COLO668 (cell line): ENCODE measurements around the gene B4GALNT2.
"Not testable (repeated sequence)": the region's sequence is repeated elsewhere in the genome, so short reads cannot be mapped to it uniquely, and the experiment has no call there.

Source experiments
- DNase-seq: peaks from one replicate; lab custom pipeline; 2025; ENCODE audit not compliant: unreplicated experiment; lab: John Stamatoyannopoulos, UW

The B4GALNT2 gene

DNA sequence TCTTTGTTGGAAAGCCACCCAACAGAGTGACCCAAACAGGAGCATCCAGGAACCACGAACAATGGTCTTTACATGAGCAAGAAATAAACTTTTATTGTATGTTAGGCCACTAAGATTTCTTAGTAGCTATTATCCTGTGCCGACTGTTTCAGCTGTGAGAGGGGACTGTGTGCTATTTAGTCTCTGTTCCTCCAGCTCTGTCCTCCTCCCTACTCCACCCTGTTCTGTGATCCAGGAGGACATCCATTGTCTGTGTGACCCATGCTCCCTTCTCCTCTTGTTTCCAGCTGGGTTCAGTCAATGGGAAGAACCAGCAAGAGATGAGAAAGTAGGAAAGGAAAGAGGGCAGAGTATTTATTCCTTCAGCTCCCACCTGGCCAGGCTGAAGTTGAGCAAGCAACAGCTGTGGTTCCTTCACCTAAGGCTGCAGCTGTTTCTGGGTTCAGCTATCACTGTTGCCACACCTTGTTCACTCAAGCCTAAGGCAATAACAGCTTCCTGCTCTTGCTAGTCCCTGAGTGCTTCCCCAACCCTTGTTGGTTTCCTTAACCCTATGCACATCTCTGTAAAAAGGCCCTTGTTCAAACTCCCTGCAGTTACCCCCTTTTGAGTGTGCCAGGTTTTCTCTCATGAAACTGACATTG is 14.9 kb upstream of the B4GALNT2 start:
- DNase-seq: no peak

DNA sequence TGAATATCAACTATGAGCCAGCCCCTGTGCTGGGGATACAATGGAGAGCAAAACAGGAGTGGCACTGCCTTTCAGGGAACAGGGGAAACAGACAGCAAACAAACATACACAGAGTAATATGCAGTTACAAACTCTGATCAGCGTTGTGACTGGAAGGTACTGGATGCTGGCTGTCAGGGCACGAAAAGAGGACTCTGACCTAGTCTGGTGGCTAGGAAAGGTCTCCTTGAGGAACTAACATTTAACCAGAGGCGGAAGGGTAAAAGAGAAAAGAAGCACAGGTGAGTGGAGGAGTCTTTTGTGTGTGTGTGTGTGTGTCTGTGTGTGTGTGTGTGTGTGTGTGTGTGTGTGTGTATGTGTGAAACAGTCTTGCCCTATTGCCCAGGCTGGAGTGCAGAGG is 12.4 kb upstream of the B4GALNT2 start:
- DNase-seq: no peak

DNA sequence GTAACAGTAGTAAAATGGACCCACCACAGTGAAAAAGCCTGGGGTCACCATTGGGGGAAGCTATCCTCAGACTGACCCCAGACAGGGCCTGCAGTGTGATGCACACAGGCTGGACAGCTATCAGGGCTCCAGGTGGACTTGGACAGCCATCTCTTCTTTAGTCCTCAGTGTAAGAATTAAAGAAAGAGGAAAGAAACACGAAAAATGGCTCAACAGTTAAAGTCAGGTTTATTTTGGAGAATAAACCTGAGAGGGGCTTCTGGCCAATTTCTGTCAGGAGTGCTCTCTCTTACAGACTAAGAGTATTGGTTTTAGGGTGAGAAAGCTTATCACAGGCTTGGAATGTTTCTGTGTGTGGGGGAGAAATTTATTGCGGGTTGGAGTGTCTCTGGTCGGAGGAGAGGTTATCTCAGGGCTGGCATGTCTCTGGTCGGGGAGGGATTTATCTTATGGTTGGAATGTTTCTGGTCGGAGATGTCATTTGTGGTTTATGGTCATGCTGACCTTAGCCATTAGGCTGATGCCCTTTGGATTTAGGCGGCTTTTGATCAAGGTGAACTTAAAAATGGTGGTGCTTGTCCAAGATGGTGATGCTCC is 10.8 kb upstream of the B4GALNT2 start:
- DNase-seq: no peak

GRCh38 chr17:49122566-49122965 is 10.0 kb upstream of the B4GALNT2 start:
- DNase-seq: no peak

DNA sequence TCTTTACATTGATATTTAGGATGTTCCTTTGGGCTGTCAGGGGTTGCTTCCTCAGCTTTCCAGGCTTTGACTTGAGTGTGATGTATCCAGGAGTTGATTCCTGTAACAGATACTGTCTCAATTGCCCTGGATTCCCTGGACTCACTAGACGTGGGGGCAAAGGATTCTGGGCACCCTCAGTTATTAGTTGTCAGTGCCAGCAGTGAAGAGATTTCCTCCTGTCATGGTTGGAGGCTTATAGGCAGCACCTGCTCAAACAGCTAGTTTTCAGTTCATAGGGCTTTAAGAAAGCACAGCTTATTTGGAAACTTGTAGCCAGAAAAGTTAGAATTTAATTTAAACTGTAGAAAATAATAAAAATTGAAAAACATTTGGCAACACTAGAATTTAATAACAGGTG is 9.5 kb upstream of the B4GALNT2 start:
- no peak for DNase-seq

DNA sequence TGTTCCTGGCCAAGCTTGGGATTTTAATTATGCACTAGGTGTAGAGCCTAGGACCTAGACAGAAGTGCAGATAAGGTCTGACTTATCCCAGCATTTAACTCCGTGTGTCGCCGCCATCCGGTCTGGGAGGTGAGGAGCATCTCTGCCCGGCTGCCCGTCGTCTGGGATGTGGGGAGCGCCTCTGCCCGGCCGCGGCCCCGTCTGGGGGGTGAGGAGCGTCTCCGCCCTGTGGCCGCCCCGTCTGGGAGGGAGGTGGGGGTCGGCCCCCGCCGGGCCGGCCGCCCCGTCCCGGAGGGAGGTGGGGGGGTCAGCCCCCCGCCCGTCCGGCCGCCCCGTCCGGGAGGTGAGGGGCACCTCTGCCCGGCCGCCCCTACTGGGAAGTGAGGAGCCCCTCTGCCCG is 7.1 kb upstream of the B4GALNT2 start:
- DNase-seq: no peak

DNA sequence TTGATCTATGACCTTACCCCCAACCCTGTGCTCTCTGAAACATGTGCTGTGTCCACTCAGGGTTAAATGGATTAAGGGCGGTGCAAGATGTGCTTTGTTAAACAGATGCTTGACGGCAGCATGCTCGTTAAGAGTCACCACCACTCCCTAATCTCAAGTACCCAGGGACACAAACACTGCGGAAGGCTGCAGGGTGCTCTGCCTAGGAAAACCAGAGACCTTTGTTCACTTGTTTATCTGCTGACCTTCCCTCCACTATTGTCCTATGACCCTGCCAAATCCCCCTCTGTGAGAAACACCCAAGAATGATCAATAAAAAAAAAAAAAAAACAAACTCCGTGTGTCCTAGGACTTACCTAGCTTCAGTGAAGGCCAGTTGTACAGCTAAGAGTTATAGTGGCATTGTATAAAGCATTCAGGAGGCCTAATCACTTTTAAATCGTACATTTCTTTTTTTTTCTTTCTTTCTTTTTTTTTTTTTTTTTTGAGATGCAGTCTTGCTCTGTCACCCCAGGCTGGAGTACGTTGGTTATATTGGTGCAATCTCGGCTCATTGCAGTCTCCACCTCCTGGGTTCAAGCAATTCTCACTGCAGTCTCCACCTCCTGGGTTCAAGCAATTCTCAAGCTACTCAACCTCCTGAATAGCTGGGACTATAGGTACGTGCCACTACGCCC is 6.2 kb upstream of the B4GALNT2 start:
- DNase-seq: not testable (repeated sequence)

DNA sequence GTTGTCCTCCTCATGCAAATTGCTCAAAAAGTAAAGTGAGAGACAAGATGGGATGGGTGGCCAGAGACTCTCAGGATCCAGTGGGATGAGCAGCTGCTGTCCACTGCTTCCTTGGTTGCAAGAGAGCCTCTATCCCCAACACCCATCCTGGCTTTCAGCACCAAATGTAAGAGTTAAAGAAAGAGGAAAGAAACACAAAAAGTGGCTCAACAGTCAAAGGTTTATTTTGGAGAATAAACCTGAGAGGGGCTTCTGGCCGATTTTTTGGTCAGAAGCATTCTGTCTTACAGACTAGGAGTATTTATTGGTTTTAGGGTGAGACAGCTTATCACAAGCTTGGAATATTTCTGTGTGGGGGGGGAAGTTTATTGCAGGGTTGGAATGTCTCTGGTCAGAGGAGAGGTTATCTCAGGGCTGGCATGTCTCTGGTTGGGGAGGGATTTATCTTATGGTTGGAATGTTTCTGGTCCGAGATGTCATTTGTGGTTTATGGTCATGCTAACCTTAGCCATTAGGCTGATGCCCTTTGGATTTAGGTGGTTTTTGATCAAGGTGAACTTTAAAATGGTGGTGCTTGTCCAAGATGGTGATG is 3.1 kb upstream of the B4GALNT2 start:
- not testable (repeated sequence) for DNase-seq

GRCh38 chr17:49130891-49131290 is 1.7 kb upstream of the B4GALNT2 start:
- no peak for DNase-seq

DNA sequence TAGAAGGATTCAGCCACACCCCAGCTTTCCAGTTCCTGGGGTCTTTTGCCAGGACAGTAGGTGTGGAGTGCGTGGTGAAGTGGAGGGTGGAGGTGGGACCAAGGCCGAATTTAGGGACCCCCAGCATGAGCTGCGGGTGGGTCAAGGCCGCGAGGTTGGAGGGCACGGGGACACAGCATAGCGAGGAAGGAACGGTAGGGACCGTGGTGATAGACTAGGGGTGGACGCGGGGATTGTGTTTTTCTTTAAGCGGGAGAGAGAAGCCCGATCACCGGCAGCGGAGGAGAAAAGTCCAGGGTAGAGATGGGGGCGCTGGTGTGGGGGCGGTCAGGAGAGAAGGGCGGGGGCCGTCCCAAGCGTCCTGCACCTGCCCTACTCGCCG is 261 bp upstream of the B4GALNT2 start:
- DNase-seq: no peak

- no peak for DNase-seq
Measured at GRCh38 chr17:49136335-49136734, 3.8 kb downstream of the B4GALNT2 start.

- DNase-seq: not testable (repeated sequence)
Measured at GRCh38 chr17:49145654-49146053, 13.1 kb downstream of the B4GALNT2 start.

DNA sequence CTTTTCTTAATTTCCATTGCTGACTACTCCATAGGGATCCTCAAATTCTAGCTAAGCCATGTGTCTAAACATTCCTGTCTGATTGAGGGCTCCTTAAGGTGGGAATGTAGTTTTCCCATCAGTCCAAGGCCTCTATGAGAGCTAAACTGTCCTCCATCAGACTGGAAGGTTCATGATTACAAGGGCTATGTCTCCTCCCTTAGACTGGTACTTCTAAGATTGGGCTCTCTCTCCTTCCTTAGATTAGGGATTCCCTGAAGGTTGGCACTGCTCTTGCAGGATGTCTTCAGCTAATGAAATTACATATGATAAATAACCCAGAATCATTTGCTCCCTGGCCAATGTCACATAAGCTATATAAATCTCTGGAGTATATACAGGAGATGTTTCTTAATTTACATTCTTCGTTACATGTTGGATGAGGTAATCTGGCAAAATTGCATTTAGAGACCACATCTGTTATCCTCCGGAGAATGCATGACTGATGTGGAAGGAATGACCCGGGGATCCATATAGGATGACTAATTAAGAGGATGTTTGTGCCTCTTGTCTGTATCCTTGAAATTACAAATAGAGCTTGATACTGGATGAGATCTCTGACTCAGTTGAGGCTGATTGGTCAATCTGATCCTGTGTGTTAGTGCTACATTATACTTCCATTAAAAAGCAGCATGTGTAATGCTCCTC is 14.2 kb downstream of the B4GALNT2 start:
- DNase-seq: no peak

DNA sequence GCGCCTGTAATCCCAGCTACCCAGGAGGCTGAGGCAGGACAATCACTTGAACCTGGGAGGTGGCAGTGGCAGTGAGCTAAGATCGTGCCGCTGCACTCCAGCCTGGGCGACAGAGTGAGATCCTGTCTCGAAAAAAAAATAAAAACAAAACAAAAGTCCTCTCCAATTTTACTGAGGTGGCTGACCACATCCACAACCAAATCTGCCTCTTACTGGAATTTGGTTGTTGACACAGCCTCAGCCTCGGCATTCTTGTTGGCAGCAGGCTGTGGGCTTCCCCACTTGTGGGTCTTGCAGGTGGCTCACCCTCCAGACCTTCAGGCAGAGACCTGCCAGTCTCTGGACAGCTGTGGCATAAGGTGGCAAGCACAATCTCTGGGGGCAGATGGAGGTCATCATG is 15.6 kb downstream of the B4GALNT2 start:
- DNase-seq: no peak

- no peak for DNase-seq
Measured at GRCh38 chr17:49151996-49152395, 19.4 kb downstream of the B4GALNT2 start.

- DNase-seq: no peak
Measured at GRCh38 chr17:49156256-49156655, 23.7 kb downstream of the B4GALNT2 start.

DNA sequence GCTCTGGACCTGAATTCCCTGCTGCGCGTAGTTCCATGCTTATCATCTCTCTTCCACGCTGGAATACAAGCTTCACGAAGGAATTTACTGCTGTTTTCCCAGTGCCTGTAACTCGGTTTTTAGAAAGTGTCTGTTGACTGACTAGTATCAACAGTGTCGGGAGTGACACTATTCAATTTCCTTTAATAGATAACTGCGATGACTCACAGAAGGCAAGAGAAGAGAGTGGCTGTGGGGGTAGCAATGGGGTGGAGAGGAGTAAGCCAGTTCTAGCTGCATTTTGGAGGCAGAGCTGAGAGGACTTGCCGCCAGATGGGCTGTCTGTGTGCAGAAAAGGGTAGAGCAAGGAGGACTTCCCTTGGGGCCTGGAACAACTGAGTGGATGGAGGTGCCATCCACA is 25.2 kb downstream of the B4GALNT2 start:
- peak; percentile 2 for DNase-seq

GRCh38 chr17:49162866-49163265 is 30.3 kb downstream of the B4GALNT2 start:
- DNase-seq: no peak

DNA sequence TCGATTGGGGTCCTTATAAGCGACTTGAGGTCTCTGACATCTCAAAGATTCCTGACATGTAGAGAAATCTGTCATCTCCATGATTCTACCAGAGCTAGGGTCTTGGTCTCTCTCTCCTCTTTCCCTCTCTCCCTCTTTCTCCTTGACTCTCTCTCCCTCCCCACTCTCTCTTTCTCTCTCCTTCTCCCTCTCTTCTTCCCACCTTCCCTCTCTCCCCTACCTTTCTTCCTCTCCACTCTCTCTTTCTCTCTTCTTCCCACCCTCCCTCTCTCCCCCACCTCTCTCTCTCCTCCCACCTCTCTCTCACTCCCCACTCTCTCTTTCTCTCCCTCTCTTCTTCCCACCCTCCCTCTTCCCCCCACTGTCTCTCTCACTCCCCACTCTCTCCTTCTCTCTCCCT is 32.6 kb downstream of the B4GALNT2 start:
- no peak for DNase-seq

DNA sequence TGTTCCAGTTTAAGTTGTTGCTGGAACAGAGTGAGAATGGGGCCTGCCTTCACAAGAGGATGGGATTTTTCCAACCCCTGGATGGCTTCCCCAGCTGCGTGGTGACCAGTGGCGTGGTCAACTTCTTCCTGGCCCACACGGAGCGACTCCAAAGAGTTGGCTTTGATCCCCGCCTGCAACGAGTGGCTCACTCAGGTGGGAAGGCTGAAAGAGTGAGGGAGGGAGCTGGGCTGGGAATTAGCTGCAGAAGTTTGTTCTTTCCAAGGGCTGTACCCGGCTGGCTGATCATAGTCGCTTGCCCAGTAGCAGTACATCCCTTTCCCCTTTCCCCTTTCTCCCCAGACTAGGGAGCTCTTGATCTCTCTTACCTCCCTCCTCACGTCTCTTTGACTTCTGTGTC is 36.1 kb downstream of the B4GALNT2 start:
- DNase-seq: no peak

DNA sequence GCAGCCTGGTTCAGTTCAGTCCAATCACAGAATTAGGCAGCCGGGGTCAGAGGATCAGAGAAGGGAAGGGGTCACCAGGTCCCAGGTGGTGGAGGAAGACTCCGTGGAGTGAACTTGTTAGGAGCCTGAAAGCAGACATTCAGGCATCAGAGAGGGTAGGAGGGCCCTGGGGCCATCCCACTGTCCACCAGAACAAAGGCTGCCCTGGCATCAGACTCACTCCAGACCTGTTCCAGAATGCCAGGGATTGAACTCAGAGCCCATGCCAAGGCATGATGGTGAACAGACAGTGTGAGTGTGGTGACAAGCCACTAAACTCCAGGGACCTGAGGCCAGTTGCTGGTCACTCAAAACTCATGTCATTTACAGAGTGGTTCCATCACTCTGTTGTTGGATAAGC is 37.6 kb downstream of the B4GALNT2 start:
- DNase-seq: no peak

GRCh38 chr17:49170711-49171110 is 38.1 kb downstream of the B4GALNT2 start:
- not testable (repeated sequence) for DNase-seq
